ENCODE data around the gene NEK11. TPM values are rescaled to one million over a fixed set of nuclear protein-coding genes. Genes with fewer than 3 reads are reported as not detected.

Gene NEK11
- total and polyA plus RNA-seq, 2 donors (not counting 3 experiments of a cell fraction or from before 2014, with no cell fraction given), result 1.7 to 4.3 TPM

- Histone ChIP-seq H3K4me1 (ENCODE audit: control insufficient read depth, extremely low read depth, insufficient read depth, low read length) (no peaks in the 10 kb centered on the region), H3K9me1 (replicated peaks; ENCODE audit: control insufficient read depth, extremely low read depth, insufficient read depth, low read length) (no peaks in the 10 kb centered on the region), H3K27me3 (ENCODE audit: control insufficient read depth in 2 of 2, insufficient read depth in 2 of 2, low read length in 2 of 2) (no peaks in the 10 kb centered on the region), H3K9ac (replicated peaks; ENCODE audit: extremely low read depth, insufficient read depth, low read length) (no peak overlapping the region), H3K79me2 (ENCODE audit: control insufficient read depth, insufficient read depth, low read length) (no peaks in the 10 kb centered on the region), H2AFZ (ENCODE audit: low read depth, low read length) (no peak overlapping the region), H3K36me3 (ENCODE audit: control insufficient read depth in 2 of 2, extremely low read depth in 1 of 2, insufficient read depth in 2 of 2, low read length in 2 of 2) (no peaks in the 10 kb centered on the region), H3K4me3 (replicated peaks in 1 of 3; ENCODE audit: insufficient read depth in 1 of 3, low read depth in 1 of 3, low read length in 3 of 3) (no peak overlapping the region), H3K27ac (ENCODE audit: insufficient read depth, low read depth, low read length) (no peak overlapping the region), H3K4me2 (ENCODE audit: insufficient read depth, low read length) (no peak overlapping the region), H3K9me3 (replicated peaks; ENCODE audit: control insufficient read depth, insufficient read depth, low read length) (no peaks in the 10 kb centered on the region), H4K20me1 (replicated peaks; ENCODE audit: control insufficient read depth, extremely low read depth, insufficient read depth, low read length) (no peaks in the 10 kb centered on the region)
- DNase-seq (ENCODE audit: low read depth, low spot score) (no peak), FAIRE-seq (no peak)
- ChIA-PET CTCF (interaction anchor here (0.6 to 0.9 kb wide), 2 partner anchors 35 to 110 kb away, joined by 3 read pairs; no protein-coding TSS in a partner anchor), POLR2A (no interaction called here)
- BruUV-seq (replicated peaks), result no TSS peak
- dilution Hi-C loops (cut with MboI; ENCODE audit: extremely low pct_ligation_motif_present, low sequenced_read_pairs) (no loop called here), intact Hi-C loops (cut with micrococcal nuclease) (no loop called here)
- TF ChIP-seq CTCF (IDR thresholded peaks at IDR 0.05; ENCODE audit: extremely low read depth in 1 of 2, insufficient read depth in 1 of 2, low read depth in 1 of 2, low read length in 2 of 2) (no peak), MAX (IDR thresholded peaks at IDR 0.05; ENCODE audit: insufficient read depth, insufficient read length) (no peak), JUN (IDR thresholded peaks at IDR 0.05; ENCODE audit: borderline replicate concordance, insufficient read depth, insufficient read length, low read depth) (no peak), MYC (IDR thresholded peaks at IDR 0.05; ENCODE audit: low read depth, low read length) (no peak), POLR2AphosphoS5 (IDR thresholded peaks at IDR 0.05; ENCODE audit: insufficient read depth, low read depth, low read length) (no peak), POLR2A (IDR thresholded peaks at IDR 0.05; ENCODE audit: low read depth, low read length) (no peak), GATA2 (IDR thresholded peaks at IDR 0.05; ENCODE audit: insufficient read depth, insufficient read length, low read depth, low read length) (no peak), FOS (IDR thresholded peaks at IDR 0.05; ENCODE audit: borderline replicate concordance, insufficient read depth, low read length) (no peak), EZH2 (IDR thresholded peaks at IDR 0.05; ENCODE audit: borderline replicate concordance, low read depth, low read length, severe bottlenecking) (no peak)
These were observed 115.9 kb downstream of the NEK11 start for GRCh38 chr3:131142580-131142979.
